H1 (cell line): ENCODE data around the gene RGS8. TPM values are rescaled to one million over a fixed set of nuclear protein-coding genes. Genes with fewer than 3 reads are reported as not detected.

ENCODE experiments used
- CTCF ChIA-PET: fragments of 300-600 bp; sonication (Branson Sonifier 250); formaldehyde crosslinking; loops from one replicate; lab custom pipeline; 2021; ENCODE audit not compliant: partially characterized antibody; lab: Charles Lee
- POLR2A ChIA-PET: fragments of 300-600 bp; sonication (Branson Sonifier 250); formaldehyde crosslinking; loops from one replicate; lab custom pipeline; 2021; ENCODE audit warnings: inconsistent platforms; ENCODE audit not compliant: partially characterized antibody; lab: Charles Lee
- DNase-seq, 2 experiments: peaks; one replicate each; pipeline versions ENCODE4 v3.0.0 to v3.0.0-alpha.2; 2010 to 2022; ENCODE audit warnings: low spot score in 2 of 2, low read depth in 1 of 2, mixed read lengths in 1 of 2
- FAIRE-seq: peaks from 2 replicates; lab custom pipeline; 2011; peaks lifted over from hg19 to GRCh38; lab: Jason Lieb, UNC
- H2AFZ ChIP-seq: 2 replicates; pipeline ENCODE4 v1.8.1; 2012; ENCODE audit warnings: low read length, inconsistent platforms
- H2AK5ac ChIP-seq: 2 replicates; pipeline ENCODE4 v1.6.1; 2013; ENCODE audit warnings: low read depth, low read length
- H2BK120ac ChIP-seq: replicated peaks from 2 replicates; pipeline ENCODE3; 2013; ENCODE audit warnings: low read depth, low read length, inconsistent platforms
- H2BK12ac ChIP-seq: 2 replicates; pipeline ENCODE4 v1.6.1; 2013; ENCODE audit warnings: low read depth, low read length
- H2BK15ac ChIP-seq: 2 replicates; pipeline ENCODE4 v1.6.1; 2013; ENCODE audit warnings: low read length
- H2BK20ac ChIP-seq: 2 replicates; pipeline ENCODE4 v1.6.1; 2013; ENCODE audit warnings: low read length
- H2BK5ac ChIP-seq: 2 replicates; pipeline ENCODE4 v1.6.1; 2013; ENCODE audit warnings: low read depth, low read length
- H3K14ac ChIP-seq: 2 replicates; pipeline ENCODE4 v1.6.1; 2013; ENCODE audit warnings: inconsistent platforms; ENCODE audit not compliant: insufficient read length
- H3K18ac ChIP-seq: 2 replicates; pipeline ENCODE4 v1.6.1; 2013; ENCODE audit warnings: low read length; ENCODE audit errors: extremely low read depth
- H3K23ac ChIP-seq: 2 replicates; pipeline ENCODE4 v1.6.1; 2013; ENCODE audit warnings: inconsistent platforms; ENCODE audit not compliant: insufficient read length
- H3K23me2 ChIP-seq: 2 replicates; pipeline ENCODE4 v1.6.1; 2013; ENCODE audit warnings: low read depth, low read length
- H3K27ac ChIP-seq: 2 replicates; pipeline ENCODE4 v1.6.1; 2011; ENCODE audit warnings: low read depth, low read length, inconsistent platforms
- H3K27me3 ChIP-seq, 4 experiments: replicated peaks in 1 of 4; 1 replicate in 1 of 4; 2 replicates in 3 of 4; pipeline versions ENCODE4 v1.6.1 to v1.8.1; 2011 to 2013; ENCODE audit warnings: low read length in 3 of 4, mild to moderate bottlenecking in 3 of 4, inconsistent platforms in 2 of 4, mixed read lengths in 2 of 4, moderate library complexity in 1 of 4; ENCODE audit not compliant: control insufficient read depth in 3 of 4, insufficient read depth in 3 of 4; ENCODE audit errors: extremely low read depth in 1 of 4
- H3K36me3 ChIP-seq, 4 experiments: 2 replicates each; pipeline versions ENCODE4 v1.6.1 to v1.8.1; 2011 to 2013; ENCODE audit warnings: mild to moderate bottlenecking in 4 of 4, low read length in 3 of 4, moderate library complexity in 2 of 4, control low read depth in 1 of 4, inconsistent platforms in 1 of 4; ENCODE audit not compliant: insufficient read depth in 4 of 4, control insufficient read depth in 2 of 4
- H3K4ac ChIP-seq: replicated peaks from 2 replicates; pipeline ENCODE3; 2013; ENCODE audit warnings: low read length, low read depth, mixed read lengths, inconsistent platforms; ENCODE audit not compliant: insufficient read length
- H3K4me1 ChIP-seq, 4 experiments: replicated peaks in 1 of 4; 1 replicate in 1 of 4; 2 replicates in 3 of 4; pipeline versions ENCODE4 v1.6.1 to v1.8.1; 2011 to 2013; ENCODE audit warnings: low read length in 3 of 4, inconsistent platforms in 2 of 4, mixed read lengths in 1 of 4; ENCODE audit not compliant: insufficient read depth in 4 of 4, control insufficient read depth in 3 of 4
- H3K4me2 ChIP-seq, 2 experiments: 2 replicates each; pipeline versions ENCODE4 v1.6.1 to v1.8.1; 2011 to 2013; ENCODE audit warnings: low read depth in 2 of 2, low read length in 2 of 2, control low read depth in 1 of 2, inconsistent platforms in 1 of 2, mild to moderate bottlenecking in 1 of 2; ENCODE audit not compliant: insufficient read depth in 1 of 2
- H3K4me3 ChIP-seq, 4 experiments: fragments of 200-600, 300-600 bp in 1 of 4; sonication (generic), shearing (Covaris generic), sonication (Bioruptor Twin) in 1 of 4; 2 replicates each; pipeline versions ENCODE4 v1.5.1 to v1.8.1; 2011 to 2016; ENCODE audit warnings: low read length in 4 of 4, low read depth in 3 of 4, control low read depth in 2 of 4, inconsistent platforms in 2 of 4, mild to moderate bottlenecking in 2 of 4, mixed read lengths in 1 of 4, moderate library complexity in 1 of 4; ENCODE audit not compliant: insufficient read depth in 2 of 4; ENCODE audit errors: extremely low read depth in 1 of 4
- H3K56ac ChIP-seq: replicated peaks from 2 replicates; pipeline ENCODE3; 2013; ENCODE audit warnings: low read depth, mild to moderate bottlenecking, mixed read lengths, low read length, inconsistent platforms; ENCODE audit not compliant: insufficient read length
- H3K79me1 ChIP-seq: 2 replicates; pipeline ENCODE4 v1.6.1; 2013; ENCODE audit warnings: low read depth, low read length, control low read depth
- H3K79me2 ChIP-seq, 2 experiments: 2 replicates each; pipeline versions ENCODE4 v1.6.1 to v1.8.1; 2012 to 2013; ENCODE audit warnings: low read length in 2 of 2, mild to moderate bottlenecking in 2 of 2, inconsistent platforms in 1 of 2; ENCODE audit not compliant: insufficient read depth in 2 of 2, control insufficient read depth in 1 of 2
- H3K9ac ChIP-seq, 4 experiments: replicated peaks in 1 of 4; 1 replicate in 1 of 4; 2 replicates in 3 of 4; pipeline versions ENCODE4 v1.6.1 to v1.8.1; 2011 to 2013; ENCODE audit warnings: low read depth in 3 of 4, low read length in 3 of 4, control low read depth in 2 of 4, mild to moderate bottlenecking in 2 of 4, moderate library complexity in 2 of 4, inconsistent platforms in 1 of 4; ENCODE audit errors: extremely low read depth in 1 of 4
- H3K9me3 ChIP-seq, 2 experiments: 2 replicates each; pipeline versions ENCODE4 v1.6.1 to v1.8.1; 2012 to 2013; ENCODE audit warnings: mild to moderate bottlenecking in 2 of 2, moderate library complexity in 2 of 2, control low read depth in 1 of 2, inconsistent platforms in 1 of 2, low read depth in 1 of 2, low read length in 1 of 2, mixed read lengths in 1 of 2; ENCODE audit not compliant: insufficient read depth in 2 of 2
- H4K20me1 ChIP-seq, 2 experiments: replicated peaks in 1 of 2; 2 replicates each; pipeline versions ENCODE3 to v1.8.1; 2011 to 2013; ENCODE audit warnings: inconsistent platforms in 2 of 2, low read length in 2 of 2, mild to moderate bottlenecking in 1 of 2; ENCODE audit not compliant: insufficient read depth in 2 of 2, control insufficient read depth in 1 of 2
- H4K5ac ChIP-seq: 2 replicates; pipeline ENCODE4 v1.6.1; 2013; ENCODE audit warnings: low read length, low read depth, mixed read lengths, inconsistent platforms; ENCODE audit not compliant: insufficient read length
- H4K8ac ChIP-seq: 2 replicates; pipeline ENCODE4 v1.8.0; 2013; ENCODE audit warnings: mild to moderate bottlenecking, moderate library complexity, low read length, inconsistent platforms; ENCODE audit not compliant: insufficient read depth; ENCODE audit errors: extremely low read depth
- H4K91ac ChIP-seq: replicated peaks from 2 replicates; pipeline ENCODE3; 2013; ENCODE audit warnings: low read length, mixed read lengths, inconsistent platforms; ENCODE audit not compliant: insufficient read length
- ASH2L ChIP-seq: fragments of 200-600, 300-600 bp; sonication (generic); IDR thresholded peaks from one replicate; pipeline ENCODE4 v1.7.1; 2017; ENCODE audit warnings: low read length
- ATF3 ChIP-seq: IDR thresholded peaks from 2 replicates; pipeline ENCODE4 v1.6.1; 2011; ENCODE audit warnings: low read depth, mild to moderate bottlenecking, low read length; ENCODE audit not compliant: insufficient read depth
- BCL11A ChIP-seq, 2 experiments: IDR thresholded peaks; one replicate each; pipeline ENCODE4 v1.6.1; 2011; ENCODE audit warnings: low read depth in 2 of 2, low read length in 2 of 2, mild to moderate bottlenecking in 2 of 2
- CBX8 ChIP-seq: fragments of 300-800, 300-1000 bp; sonication (generic); IDR thresholded peaks from 2 replicates; pipeline ENCODE4 v1.7.1; 2016; ENCODE audit warnings: low read depth, low read length, borderline replicate concordance
- NRF1 ChIP-seq: IDR thresholded peaks from 2 replicates; pipeline ENCODE4 v1.6.1; 2011; ENCODE audit warnings: mild to moderate bottlenecking, low read depth, low read length, improper control_type of control experiment
- PHF8 ChIP-seq: fragments of 200-600 bp; sonication (generic); conservative IDR thresholded peaks from 2 replicates; pipeline ENCODE4 v1.7.1; 2012; ENCODE audit warnings: low read depth, mild to moderate bottlenecking, inconsistent platforms, low read length, moderate library complexity
- POLR2AphosphoS5 ChIP-seq: IDR thresholded peaks from 2 replicates; pipeline ENCODE4 v1.6.1; 2011; ENCODE audit warnings: low read depth, low read length
- SAP30 ChIP-seq: fragments of 300-600 bp; sonication (generic); IDR thresholded peaks from 2 replicates; pipeline ENCODE4 v1.7.1; 2012; ENCODE audit warnings: low read length, moderate library complexity, mild to moderate bottlenecking, inconsistent platforms; ENCODE audit not compliant: insufficient read depth, insufficient replicate concordance
- SRF ChIP-seq: IDR thresholded peaks from 2 replicates; pipeline ENCODE4 v1.6.1; 2011; ENCODE audit warnings: mild to moderate bottlenecking, low read depth, low read length, moderate library complexity
- WGBS, 2 experiments: shearing (Covaris generic) in 1 of 2; methylation state at CpG; one replicate each; pipeline versions ENCODE4 v1.1.6 to v1.1.7; 2013 to 2015; ENCODE audit warnings: low lambda C conversion rate in 2 of 2, mixed read lengths in 2 of 2, inconsistent platforms in 1 of 2, low coverage in 1 of 2, missing lambda C conversion rate in 1 of 2; ENCODE audit not compliant: insufficient replicate concordance in 2 of 2, insufficient coverage in 1 of 2, insufficient read length in 1 of 2; ENCODE audit errors: extremely low coverage in 1 of 2, missing lambda C conversion rate in 1 of 2; 5-methylcytosine and 5-hydroxymethylcytosine counted together
- polyA plus RNA-seq, 7 experiments: library from polyadenylated mRNA; depleted of rRNA in 3 of 7; stranded (reverse) in 5 of 7; unstranded in 2 of 7; fragments of >200 nt in 5 of 7; fragments of 200-250 nt in 2 of 7; gene quantifications; 1 replicate in 5 of 7; 2 replicates in 1 of 7; 4 replicates in 1 of 7; pipeline versions ENCODE4 v1.2.1 to v1.2.3, GENCODE V29; 2011 to 2013; ENCODE audit warnings: missing spikeins in 2 of 7, mixed read lengths in 2 of 7
- total RNA-seq: library from RNA; stranded (reverse); fragmentation: NEBNext Ultra II Directional; extraction: Animal tissue kit (Norgen Biotek cat#: 25700); gene quantifications from 2 replicates; pipeline ENCODE4 v1.2.1, GENCODE V29; 2021
- TF ChIP-seq, protein P1 (sequence below): IDR thresholded peaks from 2 replicates; pipeline ENCODE4 v1.6.1; 2011; ENCODE audit warnings: low read length, improper control_type of control experiment
- TF ChIP-seq, protein P2 (sequence below): IDR thresholded peaks from 2 replicates; pipeline ENCODE4 v1.6.1; 2012; ENCODE audit warnings: inconsistent platforms

RGS8 gene
- total and polyA plus RNA-seq, 2 of the 8 experiments (the other 6 are each of a cell fraction or from before 2014, with no cell fraction given): 0.13 to 0.23 TPM

DNA sequence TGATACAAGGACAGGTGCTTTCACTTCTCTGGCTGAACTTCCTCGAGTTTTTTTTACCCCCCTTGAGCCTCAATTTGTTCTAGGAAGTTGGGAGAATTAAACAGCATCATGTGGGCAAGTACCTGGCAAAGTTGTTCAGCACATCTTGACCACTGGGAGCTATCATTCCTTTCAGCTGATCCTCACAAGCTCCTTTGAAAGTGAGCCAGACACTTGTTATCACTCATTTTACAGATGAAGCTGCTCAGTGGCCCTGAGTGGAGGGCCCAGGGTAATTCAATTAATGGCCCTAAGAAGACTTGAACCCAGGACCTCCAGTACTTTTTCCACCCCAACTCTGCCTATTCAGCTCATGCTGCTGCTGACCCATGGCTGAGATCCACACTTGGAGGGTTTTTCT lies 2.0 kb downstream of the RGS8 start:
- DNase-seq (no peak), FAIRE-seq (no peak)
- Histone ChIP-seq H4K91ac (no peak overlapping the region), H2AFZ (no peak overlapping the region), H3K27me3 (peaks cover 0 to 19% (median 8%) of the 10 kb centered on the region in 4 experiments; a peak in 4 of 7 replicates), H3K79me1 (no peaks in the 10 kb centered on the region), H2BK120ac (no peak overlapping the region), H4K5ac (no peak overlapping the region), H2BK15ac (no peak overlapping the region), H3K56ac (no peak overlapping the region), H3K14ac (no peak overlapping the region), H3K18ac (no peak overlapping the region), H2BK5ac (no peak overlapping the region), H3K9ac (no peak overlapping the region), H3K23ac (no peak overlapping the region), H2BK12ac (no peak overlapping the region), H3K9me3 (no peaks in the 10 kb centered on the region), H3K23me2 (peaks cover 2% of the 10 kb centered on the region; the same call in 1 of the 2 replicates), H3K4me2 (no peak overlapping the region), H3K36me3 (no peaks in the 10 kb centered on the region; a peak in 1 of 8 replicates), H2AK5ac (no peak overlapping the region), H2BK20ac (no peak overlapping the region), H3K27ac (no peak overlapping the region), H3K4me3 (no peak overlapping the region), H3K4me1 (peaks cover 0 to 12% (median 4%) of the 10 kb centered on the region in 4 experiments; a peak in 6 of 7 replicates), H4K20me1 (no peaks in the 10 kb centered on the region), H3K79me2 (no peaks in the 10 kb centered on the region), H3K4ac (no peak overlapping the region), H4K8ac (no peak overlapping the region)
- ChIA-PET POLR2A (no interaction called here), CTCF (interaction anchor here (1.1 to 2.6 kb wide), 6 partner anchors 8 to 101 kb away, joined by 3 to 11 read pairs (median 5); no protein-coding TSS in a partner anchor)
- WGBS, 2 experiments: 80% methylated on average over 1 of the region's 1 CpG; no CpG with 5 or more reads in 1 of the 2 experiments
- no peak for TF ChIP-seq BCL11A (IDR thresholded peaks at IDR 0.05; ENCODE audit: low read depth in 2 of 2, low read length in 2 of 2)
- TF ChIP-seq, protein P1, sequence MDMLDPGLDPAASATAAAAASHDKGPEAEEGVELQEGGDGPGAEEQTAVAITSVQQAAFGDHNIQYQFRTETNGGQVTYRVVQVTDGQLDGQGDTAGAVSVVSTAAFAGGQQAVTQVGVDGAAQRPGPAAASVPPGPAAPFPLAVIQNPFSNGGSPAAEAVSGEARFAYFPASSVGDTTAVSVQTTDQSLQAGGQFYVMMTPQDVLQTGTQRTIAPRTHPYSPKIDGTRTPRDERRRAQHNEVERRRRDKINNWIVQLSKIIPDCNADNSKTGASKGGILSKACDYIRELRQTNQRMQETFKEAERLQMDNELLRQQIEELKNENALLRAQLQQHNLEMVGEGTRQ: no peak
- TF ChIP-seq PHF8: no peak
- no peak for TF ChIP-seq SRF
- TF ChIP-seq ATF3: no peak
- no peak for TF ChIP-seq SAP30
- no peak for TF ChIP-seq CBX8
- no peak for TF ChIP-seq POLR2AphosphoS5
- TF ChIP-seq, protein P2, sequence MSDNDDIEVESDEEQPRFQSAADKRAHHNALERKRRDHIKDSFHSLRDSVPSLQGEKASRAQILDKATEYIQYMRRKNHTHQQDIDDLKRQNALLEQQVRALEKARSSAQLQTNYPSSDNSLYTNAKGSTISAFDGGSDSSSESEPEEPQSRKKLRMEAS: no peak
- no peak for TF ChIP-seq ASH2L
- TF ChIP-seq NRF1: no peak
